DMS114 treated with DMSO at 0.1 percent for 48 hours (cell line): Measurements from ENCODE around the gene ZNF19.
"Not testable (repeated sequence)": the region's sequence is repeated elsewhere in the genome, so short reads cannot be mapped to it uniquely, and the experiment has no call there.

ENCODE experiments used
- DNase-seq: peaks from one replicate; lab custom pipeline; 2025; ENCODE audit not compliant: unreplicated experiment; lab: John Stamatoyannopoulos, UW

Gene ZNF19

DNA sequence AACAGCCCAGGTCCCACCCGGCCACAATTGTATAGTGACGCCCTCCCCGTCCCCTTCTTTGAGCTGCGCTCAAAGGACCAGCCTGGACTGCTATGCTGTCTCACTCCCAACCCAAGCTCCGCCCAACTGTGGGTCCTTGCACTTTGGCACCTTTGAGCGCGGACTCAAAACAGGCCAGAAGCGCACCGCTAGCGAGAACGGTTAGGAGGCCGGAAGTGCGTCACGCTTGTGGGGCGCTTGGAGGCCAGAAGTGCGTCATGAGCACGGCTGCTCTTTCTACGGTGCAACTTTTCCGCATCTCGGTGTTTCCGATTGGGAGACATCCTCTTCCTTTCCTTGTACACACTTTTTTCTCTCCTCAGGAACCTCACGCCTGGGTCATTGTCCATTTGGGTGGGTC is at the start of gene ZNF19:
TSS of gene ZNF19 (minus strand) at position 203 of the 400 bp plus-strand sequence. CDS start 7,210 bp downstream, outside the sequence.
- no peak for DNase-seq

GRCh38 chr16:71537643-71538042 is 48.5 kb upstream of the ZNF19 start:
- peak; percentile 48 for DNase-seq

GRCh38 chr16:71536752-71537499 is 47.8 kb upstream of the ZNF19 start:
- DNase-seq: no peak

GRCh38 chr16:71532366-71532765 is 43.2 kb upstream of the ZNF19 start:
- DNase-seq: no peak

DNA sequence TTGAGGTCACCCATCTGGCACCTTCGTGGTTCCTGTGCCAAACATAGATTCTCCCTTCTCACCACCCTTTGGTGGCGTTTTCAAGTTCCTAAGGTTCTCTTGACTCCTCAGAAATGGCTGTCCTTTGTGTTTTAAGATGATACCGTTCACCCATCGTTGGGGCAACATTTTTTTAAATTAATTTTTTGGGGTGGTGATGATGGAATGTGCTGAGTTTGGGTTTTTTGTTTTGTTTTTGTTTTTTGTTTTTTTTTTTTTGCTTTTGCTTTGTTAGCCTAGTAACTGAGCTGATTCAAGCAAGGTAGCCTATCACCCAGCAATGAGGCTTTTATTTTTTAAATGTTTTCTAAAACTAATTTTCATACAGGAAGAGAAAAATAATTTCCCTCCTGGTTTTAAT is 39.7 kb upstream of the ZNF19 start:
- DNase-seq: no peak

DNA sequence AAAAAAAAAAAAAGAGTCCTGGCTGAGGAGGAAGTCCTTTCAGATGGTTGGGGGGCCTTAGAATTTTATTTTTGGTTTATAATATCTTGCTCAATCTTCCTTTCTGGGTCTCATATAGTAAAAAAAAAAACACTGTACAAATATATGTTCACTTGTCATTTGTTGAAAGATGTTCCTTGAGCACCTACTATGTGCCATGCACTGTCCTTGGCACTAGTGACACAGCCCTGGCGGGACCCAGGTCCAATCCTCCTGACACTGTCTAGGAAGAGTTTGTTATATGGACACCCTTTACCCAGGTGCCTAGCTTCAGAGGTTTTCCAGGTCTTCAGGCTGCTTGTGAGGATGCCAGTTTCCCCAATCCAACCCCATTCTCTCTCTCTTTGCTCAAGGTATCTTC is 39.1 kb upstream of the ZNF19 start:
- DNase-seq: no peak

DNA sequence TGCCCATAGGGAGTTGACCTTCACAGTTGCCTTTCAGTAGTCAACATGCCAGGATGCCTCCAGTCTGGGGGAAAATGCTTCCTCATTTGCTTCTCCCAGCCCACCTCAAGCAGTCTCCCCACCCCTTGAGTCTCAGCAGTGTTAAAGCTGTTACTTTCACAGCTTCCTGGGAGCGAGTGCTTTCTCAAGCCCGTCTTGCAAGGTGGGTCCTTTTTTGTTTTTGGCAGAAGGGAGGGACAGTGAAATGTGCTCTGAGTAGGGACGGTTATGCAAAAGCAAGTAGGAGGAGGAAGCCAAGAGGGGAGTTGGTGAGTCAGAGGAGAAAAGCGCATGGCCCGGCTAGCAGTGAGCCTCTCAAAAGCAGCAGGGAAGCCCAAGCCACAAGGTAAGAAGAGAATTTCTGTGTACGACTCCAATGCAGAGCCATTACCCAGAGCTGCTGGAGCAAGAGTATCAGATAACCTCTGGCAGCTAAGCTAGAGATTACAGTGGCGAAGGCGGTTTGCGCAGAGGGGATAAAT is 37.0 kb upstream of the ZNF19 start, which contains the start of gene CHST4:
TSS of gene CHST4 (plus strand) at position 316 of the 521 bp plus-strand sequence. CDS start 10,252 bp downstream, outside the sequence.
- no peak for DNase-seq

- DNase-seq: no peak
Measured at GRCh38 chr16:71524566-71525553, 35.7 kb upstream of the ZNF19 start.

DNA sequence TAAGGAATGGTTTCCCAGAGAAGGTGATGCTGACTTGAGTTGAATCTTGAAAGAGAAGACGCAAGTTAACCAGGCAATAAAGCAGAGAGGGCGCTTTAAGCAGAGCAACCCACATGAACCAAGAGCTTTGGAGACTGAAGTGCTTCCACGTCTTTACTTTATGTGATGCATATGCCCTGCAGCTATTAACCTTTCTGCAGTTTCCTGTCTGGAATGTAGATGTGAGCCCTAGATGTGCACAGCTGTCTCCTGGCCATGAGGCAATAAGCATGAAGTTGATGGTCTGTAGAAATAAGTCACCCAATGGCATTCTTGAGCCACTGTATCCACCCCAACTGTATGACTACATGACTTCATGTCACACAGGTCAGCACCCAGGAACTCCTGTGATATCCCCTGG is 31.4 kb upstream of the ZNF19 start:
- DNase-seq: no peak

GRCh38 chr16:71515026-71515425 is 25.9 kb upstream of the ZNF19 start:
- DNase-seq: no peak

- no peak for DNase-seq
Measured at GRCh38 chr16:71514476-71514875, 25.4 kb upstream of the ZNF19 start.

GRCh38 chr16:71513302-71513701 is 24.2 kb upstream of the ZNF19 start:
- DNase-seq: no peak

DNA sequence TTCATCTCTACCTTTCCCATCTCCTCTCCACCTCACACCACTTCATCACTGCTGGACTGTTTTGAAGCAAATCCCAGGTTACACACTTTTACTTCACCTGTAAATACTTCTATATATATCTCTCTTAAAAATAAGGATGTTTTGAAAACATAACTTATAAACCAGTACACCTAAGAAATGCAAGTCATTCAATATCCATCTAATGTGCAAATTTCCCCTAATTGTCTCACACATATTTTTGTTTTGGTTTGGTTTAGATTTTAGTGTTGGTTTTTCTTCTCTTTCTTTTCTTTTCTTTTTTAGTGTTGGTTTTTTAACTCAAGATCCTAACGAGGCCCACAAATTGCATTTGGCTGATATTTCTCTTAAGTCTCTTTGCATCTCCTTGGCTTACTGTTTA is 17.9 kb upstream of the ZNF19 start:
- DNase-seq: no peak

DNA sequence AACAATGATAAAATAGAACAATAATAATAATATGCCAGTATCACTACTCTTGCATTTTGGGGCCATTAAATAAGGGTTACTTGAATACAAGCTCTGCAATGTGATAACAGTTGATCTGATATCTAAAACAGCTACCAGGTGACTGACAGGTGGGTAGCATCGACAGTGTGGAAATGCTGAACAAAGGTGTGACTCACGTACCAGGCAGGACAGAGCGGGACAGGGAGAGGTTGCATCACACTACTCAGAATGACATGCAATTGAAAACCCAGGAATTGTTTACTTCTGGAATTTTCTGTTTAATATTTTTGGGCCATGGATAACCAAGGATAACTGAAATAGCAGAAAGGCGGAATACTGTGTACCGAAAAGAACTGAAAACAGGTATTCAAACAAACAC is 15.8 kb upstream of the ZNF19 start:
- no peak for DNase-seq

- DNase-seq: not testable (repeated sequence)
Measured at GRCh38 chr16:71504051-71504450, 14.9 kb upstream of the ZNF19 start.

GRCh38 chr16:71501547-71501946 is 12.4 kb upstream of the ZNF19 start:
- no peak for DNase-seq

DNA sequence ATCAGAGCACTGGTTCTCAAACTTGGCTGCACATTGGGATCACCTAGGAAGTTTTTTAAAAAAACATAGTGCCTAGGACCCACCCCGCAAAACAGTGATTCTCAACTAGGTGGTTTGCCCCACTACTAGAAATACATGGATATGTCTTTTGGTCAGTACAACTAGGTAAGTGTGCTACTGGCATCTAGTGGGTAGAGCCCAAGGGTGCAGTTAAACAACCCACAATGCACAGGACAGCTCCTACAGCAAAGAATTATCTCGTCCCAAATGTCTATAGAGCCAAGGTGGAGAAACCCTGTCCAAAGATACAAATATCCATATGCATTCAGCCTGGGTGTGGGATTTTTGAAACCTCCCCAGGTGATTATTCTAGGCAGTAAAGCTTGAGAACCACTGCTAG is 11.8 kb upstream of the ZNF19 start:
- DNase-seq: no peak

GRCh38 chr16:71499775-71500364 is 10.7 kb upstream of the ZNF19 start:
- DNase-seq: peak; percentile 78

DNA sequence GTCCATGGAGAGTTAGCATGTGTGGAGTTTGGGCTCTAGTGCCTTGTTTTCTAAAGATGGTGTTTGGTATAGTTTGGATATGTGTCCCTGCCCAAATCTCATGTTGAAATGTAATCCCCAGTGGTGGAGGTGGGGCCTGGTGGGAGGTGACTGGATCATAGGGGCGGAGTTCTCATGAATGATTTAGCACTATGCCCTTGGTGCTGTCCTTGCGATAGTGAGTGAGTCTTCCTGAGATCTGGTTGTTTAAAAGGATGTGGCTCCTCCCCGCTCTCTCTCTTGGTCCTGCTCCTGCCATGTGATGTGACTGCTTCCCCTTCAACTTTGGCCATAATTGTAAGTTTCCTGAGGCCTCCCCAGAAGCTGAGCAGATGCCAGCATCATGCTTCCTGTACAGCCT is 8.9 kb upstream of the ZNF19 start:
- no peak for DNase-seq

DNA sequence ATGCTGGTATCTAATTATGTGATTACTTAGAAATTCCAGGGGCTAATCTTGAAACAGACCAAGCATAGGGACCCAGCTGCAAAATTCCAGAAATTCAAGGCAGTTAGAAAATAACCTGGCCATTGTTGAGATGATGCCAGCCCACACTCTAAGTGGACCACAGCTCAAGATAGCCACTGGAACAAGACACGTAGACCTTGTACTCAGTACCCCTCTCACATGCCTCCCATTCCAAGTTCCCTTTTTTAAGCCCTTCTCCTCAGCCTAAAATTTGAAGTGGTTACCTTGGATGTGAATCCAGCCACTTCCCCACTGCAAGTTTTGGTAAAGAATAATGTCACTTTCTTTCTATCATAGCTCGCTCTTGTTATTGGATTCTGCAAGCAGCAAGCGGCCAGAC is 4.1 kb upstream of the ZNF19 start:
- no peak for DNase-seq

GRCh38 chr16:71492786-71493185 is 3.7 kb upstream of the ZNF19 start:
- DNase-seq: no peak
